Stimulated activated CD8-positive, alpha-beta memory T cell treated with anti-CD3 and anti-CD28 coated beads, Interleukin-12 subunit alpha, Interleukin-12 subunit beta, amount 100 ng/mL, for 24 hours (primary cell): ENCODE measurements around the gene ZNF354C.

Source experiments
- DNase-seq: peaks from one replicate; pipeline ENCODE4 v3.0.0-alpha.2; 2020; ENCODE audit errors: extremely low read depth

Gene ZNF354C

GRCh38 chr5:179113945-179114641 lies 53.9 kb downstream of the ZNF354C start:
- no peak for DNase-seq

- no peak for DNase-seq
Observed at GRCh38 chr5:179114756-179115155, 54.6 kb downstream of the ZNF354C start.

- DNase-seq, result no peak
Observed at GRCh38 chr5:179115307-179115706, 55.1 kb downstream of the ZNF354C start.

- no peak for DNase-seq
Observed at GRCh38 chr5:179115845-179116524, 55.8 kb downstream of the ZNF354C start.

GRCh38 chr5:179118338-179118737 lies 58.2 kb downstream of the ZNF354C start:
- DNase-seq, result no peak

- no peak for DNase-seq
Observed at GRCh38 chr5:179118756-179119414, 58.7 kb downstream of the ZNF354C start.

- no peak for DNase-seq
Observed at GRCh38 chr5:179119415-179120170, 59.4 kb downstream of the ZNF354C start.

- DNase-seq, result no peak
Observed at GRCh38 chr5:179120421-179120861, 60.3 kb downstream of the ZNF354C start.

- no peak for DNase-seq
Observed at GRCh38 chr5:179120951-179121666, 60.9 kb downstream of the ZNF354C start.

- no peak for DNase-seq
Observed at GRCh38 chr5:179121667-179122111, 61.5 kb downstream of the ZNF354C start.

GRCh38 chr5:179122411-179123108 lies 62.4 kb downstream of the ZNF354C start:
- DNase-seq, result no peak

- no peak for DNase-seq
Observed at GRCh38 chr5:179123109-179123426, 62.9 kb downstream of the ZNF354C start.

- DNase-seq, result no peak
Observed at GRCh38 chr5:179123491-179124272, 63.5 kb downstream of the ZNF354C start.

GRCh38 chr5:179124273-179124852 lies 64.2 kb downstream of the ZNF354C start:
- no peak for DNase-seq

- no peak for DNase-seq
Observed at GRCh38 chr5:179124853-179125788, 64.9 kb downstream of the ZNF354C start.

- no peak for DNase-seq
Observed at GRCh38 chr5:179125789-179126505, 65.8 kb downstream of the ZNF354C start.

GRCh38 chr5:179126506-179126991 lies 66.4 kb downstream of the ZNF354C start:
- DNase-seq, result no peak
